8988T (cell line): Measurements from ENCODE around the gene NSMCE4A.
"Not testable (repeated sequence)": the region's sequence is repeated elsewhere in the genome, so short reads cannot be mapped to it uniquely, and the experiment has no call there.

Experiments used
- DNase-seq: peaks from one replicate; pipeline ENCODE4 v3.0.0; 2011

NSMCE4A gene

DNA sequence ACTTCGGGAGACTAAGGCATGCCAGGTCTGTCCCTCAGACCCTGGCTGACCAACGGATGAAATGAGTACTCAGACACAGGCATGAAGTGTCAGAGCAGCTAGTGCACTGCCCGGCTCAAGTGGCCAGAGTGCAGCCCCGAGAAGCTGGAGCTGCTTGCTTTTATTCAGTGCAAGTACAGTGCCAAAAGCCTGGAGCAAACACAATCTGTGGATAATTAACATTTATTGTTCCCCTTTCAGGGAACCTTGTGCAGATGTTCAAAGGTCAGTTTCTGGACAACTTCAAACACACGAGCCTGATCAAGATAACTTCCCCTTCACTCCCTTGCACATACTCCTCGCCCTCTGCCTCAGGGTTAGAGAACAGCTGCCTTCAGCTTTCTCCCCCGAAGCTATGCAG is 39.3 kb downstream of the NSMCE4A start:
- DNase-seq: no peak

DNA sequence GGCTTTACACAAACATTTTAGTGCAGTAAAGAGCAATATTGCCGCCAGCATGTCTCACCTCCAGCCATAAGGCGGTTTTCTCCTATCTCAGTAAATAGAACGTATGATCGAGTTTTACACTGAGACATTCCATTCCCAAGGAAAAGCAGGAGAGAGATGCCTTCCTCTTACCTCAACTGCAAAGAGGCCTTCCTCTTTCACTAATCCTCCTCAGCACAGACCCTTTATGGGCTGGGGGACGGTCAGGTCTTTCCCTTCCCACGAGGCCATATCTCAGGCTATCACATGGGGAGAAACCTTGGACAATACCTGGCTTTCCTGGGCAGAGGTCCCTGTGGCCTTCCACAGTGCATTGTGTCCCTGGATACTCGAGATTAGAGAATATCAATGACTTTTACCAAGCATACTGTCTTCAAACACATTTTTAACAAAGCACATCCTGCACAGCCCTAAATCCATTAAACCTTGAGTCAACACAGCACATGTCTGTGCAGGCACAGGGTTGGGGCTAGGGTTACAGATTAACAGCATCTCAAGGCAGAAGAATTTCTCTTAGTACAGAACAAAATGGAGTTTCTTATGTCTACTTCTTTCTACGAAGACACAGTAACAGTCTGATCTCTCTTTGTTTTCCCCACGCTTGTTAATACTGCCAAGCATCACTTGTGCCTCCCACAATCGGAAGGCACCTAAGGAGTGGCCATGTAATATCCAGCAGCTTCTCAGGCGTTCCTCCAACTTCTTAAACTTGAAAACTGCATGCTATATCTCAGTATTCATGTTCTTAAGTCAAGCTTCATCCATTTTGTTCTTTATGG is 44.5 kb downstream of the NSMCE4A start:
- not testable (repeated sequence) for DNase-seq

DNA sequence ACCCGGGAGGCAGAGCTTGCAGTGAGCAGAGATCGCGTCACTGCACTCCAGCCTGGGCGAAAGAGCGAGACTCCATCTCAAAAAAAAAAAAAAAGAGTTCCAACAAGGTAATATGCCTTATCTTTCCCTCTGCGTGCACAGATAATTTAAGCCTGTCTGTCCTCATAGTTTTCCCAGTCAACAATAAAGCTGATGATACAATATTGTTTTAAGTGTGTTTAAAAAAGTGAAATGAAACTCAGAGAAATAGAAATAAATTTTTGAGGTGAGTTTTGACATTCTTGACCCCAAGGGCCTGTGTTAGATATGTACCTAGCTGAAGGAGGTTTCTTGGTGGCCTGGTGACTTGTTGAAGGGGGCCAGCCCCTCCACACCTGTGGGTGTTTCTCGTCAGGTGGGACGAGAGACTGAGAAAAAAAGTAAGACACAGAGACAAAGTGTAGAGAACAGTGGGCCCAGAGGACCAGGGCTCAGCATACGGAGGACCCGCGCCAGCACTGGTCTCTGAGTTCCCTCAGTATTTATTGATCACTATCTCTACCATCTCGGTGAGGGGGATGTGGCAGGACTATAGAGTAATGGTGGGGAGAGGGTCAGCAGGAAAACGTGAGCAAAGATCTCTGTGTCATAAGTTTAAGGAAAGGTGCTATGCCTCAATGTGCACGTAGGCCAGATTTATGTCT is 45.3 kb downstream of the NSMCE4A start:
- not testable (repeated sequence) for DNase-seq

DNA sequence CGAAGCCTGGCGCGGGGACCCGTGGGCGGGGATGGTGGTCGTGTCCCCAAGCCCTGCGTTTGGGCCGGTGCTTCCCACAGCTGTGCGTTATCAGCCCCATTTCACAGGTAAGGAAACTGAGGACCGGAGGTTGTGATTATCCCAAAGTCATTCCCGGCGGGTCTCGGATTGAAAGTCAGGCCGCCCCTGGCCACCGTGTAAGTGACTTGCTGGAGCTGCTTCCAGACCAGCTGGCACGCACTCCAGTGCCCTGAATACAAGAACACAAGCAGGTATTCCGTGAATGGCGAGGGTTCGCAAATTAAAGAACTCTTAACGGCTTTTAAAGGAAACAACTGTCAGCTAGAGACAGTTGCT is 46.5 kb downstream of the NSMCE4A start:
- DNase-seq: no peak

DNA sequence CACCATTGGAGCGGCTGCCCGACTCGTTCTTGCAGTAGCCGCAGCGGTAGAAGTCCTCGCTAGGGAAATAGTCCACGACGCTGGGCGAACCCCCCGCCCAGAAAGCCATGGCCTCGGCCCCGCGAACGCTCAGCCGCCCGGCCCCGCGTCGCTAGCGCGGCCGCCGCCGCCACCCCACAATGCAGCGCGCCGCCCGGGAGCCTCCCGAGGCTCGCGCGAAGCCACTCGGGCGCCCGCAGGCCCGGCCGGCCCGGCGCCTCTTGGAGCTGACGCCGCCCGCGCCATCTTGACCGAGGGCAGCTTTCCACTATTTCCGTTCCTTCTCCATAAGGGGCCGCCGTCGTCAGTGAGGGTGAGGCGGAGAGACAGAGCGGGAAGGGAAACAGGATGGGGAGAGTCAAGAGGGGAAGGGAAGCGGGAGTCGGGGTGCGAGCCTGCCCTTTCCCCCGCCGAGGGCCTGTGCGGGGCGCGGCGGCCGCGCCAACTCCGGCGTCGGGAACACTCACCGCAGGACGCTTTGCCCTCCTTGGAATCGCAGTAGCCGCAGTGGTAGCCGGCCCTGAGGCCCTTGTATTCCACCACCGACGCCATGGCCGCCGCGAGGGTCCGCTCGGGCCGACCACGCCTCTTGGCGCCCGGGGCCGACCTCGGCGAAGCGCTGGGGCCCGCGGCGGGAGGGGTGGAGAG is 47.0 kb downstream of the NSMCE4A start, which contains the start of gene ATE1:
TSS of gene ATE1 (minus strand) at position 191 of the 687 bp plus-strand sequence. CDS start at position 109, 82 bp downstream.
- DNase-seq: peak; percentile 79

DNA sequence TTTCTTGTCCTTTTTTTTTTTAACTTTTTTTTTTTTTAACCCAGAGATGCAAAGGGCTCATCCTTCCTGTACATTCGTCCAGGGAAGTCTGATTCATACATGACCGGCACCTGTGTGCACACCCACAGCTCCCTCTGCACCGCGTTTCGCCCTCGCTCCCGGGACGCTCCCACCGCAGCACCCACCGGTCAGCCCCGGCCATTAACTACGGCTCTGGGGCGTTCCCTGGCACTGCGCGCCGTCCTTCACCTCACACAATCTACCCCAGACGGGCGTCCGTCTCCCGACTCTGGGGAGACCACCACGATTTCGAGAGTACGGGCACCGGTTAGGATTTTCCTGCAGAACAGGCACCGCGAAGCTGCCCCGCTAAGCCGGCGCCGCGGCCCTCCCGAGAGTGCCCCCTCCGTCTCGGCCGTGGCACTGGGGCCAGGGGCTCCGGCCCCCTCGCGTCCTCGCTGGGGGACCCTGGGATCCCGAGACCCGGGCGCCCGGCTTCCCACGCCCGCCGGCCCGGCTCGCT is 47.6 kb downstream of the NSMCE4A start:
- DNase-seq: peak; percentile 59

DNA sequence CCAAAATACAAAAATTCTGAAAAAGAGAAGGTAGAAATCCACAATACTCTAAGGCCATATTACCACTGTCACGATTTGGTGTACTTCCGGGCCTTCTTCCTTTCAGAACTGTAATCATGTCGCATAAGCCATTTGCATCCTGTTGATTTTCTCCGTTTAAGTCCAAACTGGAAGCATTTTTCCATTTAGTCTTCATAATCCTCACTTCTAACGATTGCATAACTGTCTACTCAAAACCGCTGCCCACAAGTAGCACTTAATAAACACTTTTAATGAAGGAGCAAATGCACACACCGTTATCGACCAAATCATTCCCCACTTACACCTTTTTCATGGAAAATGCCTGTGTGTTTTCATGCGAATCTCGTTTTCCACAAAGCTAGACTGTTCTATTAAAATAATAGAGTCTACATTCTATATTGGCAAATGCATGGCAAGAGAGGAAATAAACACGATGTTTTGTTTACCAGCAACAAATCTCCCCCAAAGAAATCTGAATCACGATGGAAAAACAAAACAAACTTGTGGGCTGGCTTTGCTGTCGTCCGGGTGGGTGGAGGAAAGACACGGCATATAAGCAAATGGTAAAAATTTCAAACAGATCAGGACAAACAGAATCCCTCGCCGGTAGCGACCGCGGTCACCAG is 48.2 kb downstream of the NSMCE4A start:
- DNase-seq: no peak

DNA sequence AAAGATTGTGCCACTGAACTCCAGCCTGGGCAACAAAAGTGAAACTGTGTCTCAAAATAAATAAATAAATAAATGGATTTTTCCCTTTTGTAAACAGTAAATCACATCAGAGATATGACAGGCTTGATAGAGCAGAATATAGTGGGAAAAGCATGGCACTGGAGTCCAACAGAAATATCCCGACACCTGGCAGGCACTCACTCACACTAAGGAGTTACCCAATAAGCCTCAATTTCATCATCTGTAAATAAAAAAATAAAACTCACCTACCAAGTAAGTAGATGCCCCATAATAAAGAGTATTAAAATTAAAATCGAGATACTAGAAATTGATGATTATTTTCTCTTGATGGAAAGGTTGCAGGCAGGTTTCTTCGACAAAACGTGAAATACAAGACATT is 48.9 kb downstream of the NSMCE4A start:
- DNase-seq: no peak

DNA sequence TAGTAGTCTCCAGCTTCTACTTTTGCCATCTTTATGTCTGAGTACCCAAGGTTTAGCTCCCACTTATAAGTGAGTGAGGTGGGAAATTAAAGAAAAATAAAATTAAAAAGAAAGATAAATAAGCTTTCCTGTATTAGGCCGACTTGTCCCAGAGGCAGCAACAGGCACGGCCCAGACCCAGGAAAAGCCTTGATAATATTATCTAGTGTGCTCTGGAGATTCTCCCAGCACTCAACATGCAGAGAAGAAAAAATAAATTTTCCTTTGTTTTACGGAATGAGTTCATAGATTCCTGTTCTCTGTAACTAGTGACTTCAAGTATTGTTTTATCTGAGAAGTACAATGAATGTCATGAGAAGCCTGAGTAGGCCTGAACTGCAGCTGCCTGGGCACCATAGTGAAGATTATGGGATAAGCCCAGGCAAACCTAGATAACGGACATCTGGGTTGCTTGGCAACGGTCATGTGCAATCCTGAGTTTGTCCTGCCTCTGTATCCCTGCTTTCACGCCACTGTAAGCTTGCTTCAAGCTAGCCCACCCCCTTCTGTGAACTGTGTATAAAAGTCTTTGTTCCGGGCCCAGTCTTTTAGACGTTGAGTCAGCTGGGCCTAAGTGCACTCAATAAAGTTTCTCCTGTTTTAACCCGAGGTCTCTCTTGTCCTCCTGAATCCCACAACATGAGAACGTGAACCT is 53.6 kb downstream of the NSMCE4A start:
- DNase-seq: no peak

DNA sequence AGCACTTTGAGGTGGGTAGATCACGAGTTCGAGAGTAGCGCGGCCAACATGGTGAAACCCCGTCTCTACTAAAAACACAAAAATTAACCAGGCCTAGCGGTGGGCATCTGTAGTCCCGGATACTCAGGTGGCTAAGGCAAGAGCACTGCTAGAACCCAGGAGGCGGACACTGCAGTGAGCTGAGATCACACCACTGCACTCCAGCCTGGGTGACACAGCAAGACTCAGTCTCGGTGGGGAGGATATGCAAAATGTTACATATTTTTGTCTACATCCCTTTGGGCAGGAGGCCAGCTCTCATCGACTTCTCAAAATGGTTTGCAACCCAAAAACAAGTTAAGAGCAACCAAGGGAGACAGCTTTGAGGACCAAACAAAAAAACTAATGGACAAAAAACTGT is 55.4 kb downstream of the NSMCE4A start:
- no peak for DNase-seq

DNA sequence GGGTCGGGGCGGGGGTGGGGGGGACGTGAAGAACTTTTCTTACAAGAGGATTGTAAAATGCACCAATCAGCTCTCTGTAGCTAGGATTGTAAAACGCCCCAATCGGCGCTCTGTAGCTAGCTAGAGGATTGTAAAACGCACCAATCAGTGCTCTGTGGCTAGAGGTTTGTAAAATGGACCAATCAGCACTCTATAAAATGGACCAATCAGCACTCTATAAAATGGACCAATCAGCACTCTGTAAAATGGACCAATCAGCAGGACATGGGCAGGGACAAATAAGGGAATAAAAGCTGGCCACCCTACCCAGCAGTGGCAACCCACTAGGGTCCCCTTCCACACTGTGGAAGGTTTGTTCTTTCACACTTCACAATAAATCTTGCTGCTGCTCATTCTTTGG is 56.2 kb downstream of the NSMCE4A start:
- not testable (repeated sequence) for DNase-seq

DNA sequence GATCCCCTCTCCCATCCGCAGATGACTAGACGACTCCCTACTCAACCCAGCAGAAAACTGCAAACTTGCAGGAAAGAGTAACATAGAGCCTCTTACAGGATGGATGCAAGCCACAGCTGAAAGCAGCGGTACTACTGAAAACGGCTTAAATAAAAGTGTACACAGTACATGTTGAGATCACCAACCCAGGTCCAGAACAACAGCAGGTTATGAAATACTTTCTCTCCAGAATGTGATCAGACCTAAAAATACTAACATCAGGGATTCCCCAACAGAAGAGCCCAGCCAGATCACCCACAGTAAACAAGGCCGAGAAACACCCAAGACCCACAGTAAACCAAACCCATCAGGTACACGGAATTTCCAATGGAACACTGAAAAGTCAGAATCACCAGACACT is 60.4 kb downstream of the NSMCE4A start:
- DNase-seq: no peak

DNA sequence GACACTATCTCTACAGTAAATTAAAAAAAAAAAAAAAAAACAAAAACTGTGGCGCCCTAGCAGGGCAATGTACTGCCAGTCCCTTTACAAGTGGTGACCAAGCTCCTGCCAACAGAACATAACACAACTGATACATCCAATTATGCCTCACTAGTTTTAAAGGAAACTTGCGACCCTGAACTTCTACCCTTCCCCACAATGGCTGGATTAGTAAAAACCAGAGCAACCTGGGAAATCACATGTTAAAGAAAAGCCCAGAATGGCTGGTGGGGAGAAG is 63.7 kb downstream of the NSMCE4A start:
- DNase-seq: no peak

DNA sequence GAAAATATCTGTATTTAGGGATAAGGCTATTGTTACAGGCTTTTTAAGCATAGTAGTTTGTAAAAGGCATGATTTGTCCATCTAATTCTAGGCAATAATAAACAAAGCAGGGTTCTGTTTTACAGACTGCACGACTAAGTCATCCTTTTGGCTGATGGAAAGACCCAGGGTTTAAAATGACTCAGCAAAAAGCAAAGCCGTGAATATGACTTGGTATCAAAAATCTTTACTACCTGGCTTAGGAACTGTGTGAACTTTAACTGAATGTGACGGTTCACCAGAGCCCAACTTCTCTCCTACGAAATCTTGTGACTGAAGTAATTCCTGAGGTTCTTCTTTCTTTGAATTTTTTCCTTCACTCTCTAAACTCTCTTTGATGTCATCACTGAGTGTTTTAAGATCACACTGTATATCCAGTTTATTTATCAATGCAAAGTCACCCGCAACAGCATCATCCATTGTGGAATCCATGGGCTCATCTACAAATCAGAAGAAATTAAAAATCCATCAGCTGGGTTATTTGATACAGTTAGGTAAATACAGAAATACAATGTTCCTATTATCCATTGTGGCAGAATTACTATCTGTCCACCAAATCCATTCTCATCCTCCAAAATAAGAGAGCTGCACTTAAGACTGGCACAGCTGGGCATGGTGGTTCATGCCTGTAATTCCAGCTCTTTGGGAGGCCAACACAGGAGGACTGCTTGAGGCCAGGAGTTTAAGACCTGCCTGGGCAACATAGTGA is 64.2 kb downstream of the NSMCE4A start:
- DNase-seq: no peak
